A673 (cell line): Measurements from ENCODE around the gene CCDC88C. TPM values are rescaled to one million over a fixed set of nuclear protein-coding genes. Genes with fewer than 3 reads are reported as not detected.

Experiments
- BruUV-seq: library from RNA; stranded (reverse); fragments of 400-500 nt; replicated peaks from 2 replicates; lab custom pipeline; 2021; lab: Mats Ljungman, UMichigan
- CTCF ChIA-PET: fragments of 300-600 bp; sonication (Branson Sonifier 250); formaldehyde crosslinking; loops from one replicate; lab custom pipeline; 2022; ENCODE audit warnings: antibody characterized with exemption; lab: Charles Lee
- POLR2A ChIA-PET: fragments of 300-600 bp; sonication (Branson Sonifier 250); formaldehyde crosslinking; loops from one replicate; lab custom pipeline; 2022; ENCODE audit warnings: antibody characterized with exemption; ENCODE audit not compliant: low non-redundant PET; lab: Charles Lee
- DNase-seq: peaks from one replicate; pipeline ENCODE4 v3.0.0-alpha.2; 2015; ENCODE audit warnings: low spot score
- H3K27ac ChIP-seq: fragments of 200-600 bp; sonication (generic); 2 replicates; pipeline ENCODE4 v1.5.1; 2016; ENCODE audit warnings: mixed run types, low read depth, mild to moderate bottlenecking, mixed read lengths, antibody characterized with exemption, low read length; ENCODE audit not compliant: poor library complexity, severe bottlenecking
- H3K27me3 ChIP-seq: fragments of 200-600 bp; sonication (generic); replicated peaks from 2 replicates; pipeline ENCODE4 v1.6.1; 2017; ENCODE audit warnings: mixed run types, low read depth, mild to moderate bottlenecking, mixed read lengths, antibody characterized with exemption, low read length; ENCODE audit not compliant: insufficient read depth, poor library complexity
- H3K36me3 ChIP-seq: fragments of 200-600 bp; sonication (generic); 2 replicates; pipeline ENCODE4 v1.6.1; 2016; ENCODE audit warnings: mixed run types, mild to moderate bottlenecking, mixed read lengths, antibody characterized with exemption, low read length; ENCODE audit not compliant: insufficient read depth, poor library complexity, severe bottlenecking
- H3K4me1 ChIP-seq: fragments of 200-600 bp; sonication (generic); 2 replicates; pipeline ENCODE4 v1.6.1; 2017; ENCODE audit warnings: mixed run types, mild to moderate bottlenecking, mixed read lengths, antibody characterized with exemption, low read length; ENCODE audit not compliant: insufficient read depth, poor library complexity, severe bottlenecking
- H3K4me3 ChIP-seq: fragments of 200-600 bp; sonication (generic); 2 replicates; pipeline ENCODE4 v1.5.1; 2016; ENCODE audit warnings: low read depth, mixed run types, mild to moderate bottlenecking, mixed read lengths, low read length; ENCODE audit not compliant: poor library complexity, severe bottlenecking
- H3K9me3 ChIP-seq: fragments of 200-600 bp; sonication (generic); 2 replicates; pipeline ENCODE4 v1.6.1; 2016; ENCODE audit warnings: mixed run types, low read depth, mild to moderate bottlenecking, mixed read lengths, antibody characterized with exemption, low read length; ENCODE audit not compliant: poor library complexity, severe bottlenecking
- CTCF ChIP-seq: fragments of 300-800, 200-600 bp; sonication (generic); conservative IDR thresholded peaks from 2 replicates; pipeline ENCODE4 v1.5.1; 2017; ENCODE audit warnings: low read depth, mild to moderate bottlenecking, antibody characterized with exemption, low read length, moderate library complexity, mixed read lengths
- EZH2 ChIP-seq: fragments of 200-600 bp; sonication (generic); IDR thresholded peaks from 2 replicates; pipeline ENCODE4 v1.6.1; 2017; ENCODE audit warnings: borderline replicate concordance, low read depth, mild to moderate bottlenecking, mixed read lengths, antibody characterized with exemption, low read length; ENCODE audit not compliant: poor library complexity, severe bottlenecking
- intact Hi-C: fragments of 100-400 bp; cut with micrococcal nuclease; formaldehyde crosslinking; loops from one replicate; pipeline ENCODE4 v1.10.0; 2022; ENCODE audit not compliant: unreplicated experiment
- total RNA-seq: library from RNA; stranded (reverse); gene quantifications from 2 replicates; pipeline ENCODE4 v1.2.3, GENCODE V29; 2021

Gene CCDC88C
- total RNA-seq, 1 experiment from 2014 or later = 49.1 TPM

- DNase-seq = no peak
- no peaks in the 10 kb centered on the region for H3K36me3 ChIP-seq
- ChIA-PET CTCF (no interaction called here), POLR2A (no interaction called here)
- H3K27me3 ChIP-seq = no peaks in the 10 kb centered on the region
- no peak overlapping the region for H3K4me3 ChIP-seq
- intact Hi-C loops = no loop called here
- H3K4me1 ChIP-seq = peaks cover 32% of the 10 kb centered on the region
- no TSS peak for BruUV-seq
- no peak overlapping the region for H3K27ac ChIP-seq
- no peak for TF ChIP-seq CTCF
- TF ChIP-seq EZH2 = no peak
- no peaks in the 10 kb centered on the region for H3K9me3 ChIP-seq
Measured at GRCh38 chr14:91350813-91351511, 66.7 kb downstream of the CCDC88C start.

GRCh38 chr14:91350483-91350812, 67.2 kb downstream of the CCDC88C start:
- DNase-seq = no peak
- ChIA-PET POLR2A (interaction anchor here (0.7 kb wide), 1 partner anchor 20 kb away, joined by 4 read pairs; no protein-coding TSS in a partner anchor), CTCF (interaction anchor here (0.6 kb wide), 1 partner anchor 25 kb away, joined by 4 read pairs; no protein-coding TSS in a partner anchor)
- intact Hi-C loops = no loop called here
- no peak for TF ChIP-seq EZH2
- no peak for TF ChIP-seq CTCF
- Histone ChIP-seq H3K27me3 (no peaks in the 10 kb centered on the region), H3K36me3 (no peaks in the 10 kb centered on the region), H3K4me1 (peaks cover 32% of the 10 kb centered on the region), H3K4me3 (no peak overlapping the region), H3K27ac (no peak overlapping the region), H3K9me3 (no peaks in the 10 kb centered on the region)
- no TSS peak for BruUV-seq

GRCh38 chr14:91349481-91350074, 68.0 kb downstream of the CCDC88C start:
- TF ChIP-seq CTCF = no peak
- no peak for TF ChIP-seq EZH2
- ChIA-PET POLR2A (no interaction called here), CTCF (no interaction called here)
- no peak overlapping the region for H3K4me3 ChIP-seq
- no peaks in the 10 kb centered on the region for H3K9me3 ChIP-seq
- DNase-seq = no peak
- H3K36me3 ChIP-seq = no peaks in the 10 kb centered on the region
- H3K4me1 ChIP-seq = peaks cover 32% of the 10 kb centered on the region
- intact Hi-C loops = no loop called here
- no TSS peak for BruUV-seq
- H3K27me3 ChIP-seq = no peaks in the 10 kb centered on the region
- H3K27ac ChIP-seq = peak overlapping the region; percentile 27
